GM18502 (cell line): ENCODE results near the gene ANKS1A.

Experiments used
- ATAC-seq: cut with Tn5 transposase; IDR thresholded peaks from one replicate; pipeline ENCODE4 v1.9.1; 2021; ENCODE audit warnings: mild to moderate bottlenecking; ENCODE audit not compliant: unreplicated experiment, poor library complexity

Gene ANKS1A

DNA sequence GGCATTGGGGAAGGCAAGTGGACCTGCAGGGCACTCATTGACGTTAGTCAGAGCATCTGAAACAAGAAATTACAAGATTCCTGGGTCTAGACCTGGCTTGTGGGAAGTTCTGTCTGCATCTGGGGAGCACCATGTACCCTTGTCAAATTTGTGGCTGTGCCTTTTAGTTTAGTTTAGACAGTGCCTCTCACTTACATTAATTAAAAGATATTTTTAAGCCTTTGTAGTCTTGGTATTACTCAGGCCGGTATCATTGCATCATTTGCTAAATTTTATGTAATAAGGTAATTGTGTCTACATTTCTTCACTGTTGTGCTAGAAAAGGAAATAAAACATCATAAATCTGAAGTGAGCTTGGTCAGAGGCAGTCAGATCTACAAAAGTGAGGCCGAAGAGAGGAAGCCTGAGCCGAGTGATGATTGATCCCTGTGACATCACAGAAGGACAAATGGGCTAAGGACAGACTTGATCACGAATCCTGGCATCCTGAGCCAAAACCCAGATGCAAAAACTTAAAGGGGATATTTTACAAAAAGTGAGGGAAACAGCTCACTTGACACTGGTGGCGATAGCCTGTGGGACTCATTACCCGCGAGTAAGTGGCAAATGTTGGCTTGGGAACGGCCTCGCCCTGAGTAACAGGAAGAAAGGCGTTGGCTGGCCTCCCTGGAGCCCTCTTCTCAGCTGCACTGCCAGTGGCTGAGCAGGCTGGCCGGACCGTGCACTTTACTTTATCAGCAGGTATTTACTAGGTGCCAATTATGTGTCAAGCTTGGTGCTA is 145.5 kb downstream of the ANKS1A start:
- no peak for ATAC-seq

DNA sequence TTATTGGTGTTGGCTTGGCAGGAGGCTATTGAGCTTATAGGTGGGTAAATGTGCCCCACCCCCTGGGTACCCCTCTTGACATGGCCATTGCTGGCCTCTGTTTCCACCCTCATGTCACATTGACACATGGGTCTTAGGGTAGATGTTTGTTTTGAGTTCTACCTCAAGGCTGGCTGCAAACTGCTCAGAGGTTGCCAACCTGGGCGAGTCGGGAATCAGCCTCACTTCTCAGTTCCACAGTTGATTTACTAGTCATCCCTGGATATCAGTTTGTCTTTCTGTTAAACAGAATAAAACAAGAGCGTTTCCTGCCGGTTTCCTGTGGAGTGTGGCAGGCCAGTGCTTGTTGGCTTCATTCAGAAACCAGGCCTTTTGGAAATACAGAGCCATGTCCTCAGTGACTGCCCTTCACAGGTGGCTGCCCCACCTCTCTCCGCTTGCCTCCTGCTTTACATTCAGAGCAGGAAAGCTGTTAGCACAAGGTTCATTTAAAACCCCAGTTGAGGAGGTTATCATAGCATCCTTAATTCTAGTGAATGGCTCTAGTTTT is 146.5 kb downstream of the ANKS1A start:
- ATAC-seq, result no peak

DNA sequence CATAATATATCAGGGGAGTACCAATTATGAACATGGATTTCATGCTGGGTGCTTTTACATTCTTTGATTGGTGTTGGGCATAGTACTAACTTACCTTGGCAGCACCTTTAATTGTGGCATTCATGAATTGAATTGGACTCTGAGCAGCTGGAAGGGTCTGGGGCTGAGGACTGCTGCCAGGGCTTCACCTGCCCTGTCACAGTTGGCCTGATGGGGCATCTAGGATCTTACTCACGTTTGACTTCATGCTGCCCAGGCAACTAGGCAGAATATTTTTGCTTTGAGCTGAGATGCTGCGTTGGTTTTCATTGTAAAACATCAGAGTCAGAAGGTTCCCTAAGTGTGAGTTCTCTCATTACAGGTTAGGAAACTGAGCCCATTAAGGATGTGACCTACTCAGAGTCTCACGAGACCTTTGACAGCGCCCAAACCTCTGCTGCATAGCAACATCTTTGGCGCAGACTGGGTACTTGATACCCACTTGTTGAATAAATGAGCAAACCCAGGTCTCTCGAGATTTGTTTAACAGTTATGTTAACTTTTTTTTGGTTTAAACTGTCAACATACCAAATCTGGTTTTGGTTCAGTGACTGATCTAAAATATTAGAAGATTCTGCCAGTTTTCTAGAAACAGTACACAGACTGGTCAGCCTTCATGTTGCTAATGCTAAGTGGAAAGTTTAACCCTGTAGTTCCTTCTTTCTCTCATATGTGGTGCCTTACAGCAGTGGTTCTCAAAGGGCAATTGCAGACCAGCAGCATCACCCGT is 147.2 kb downstream of the ANKS1A start:
- no peak for ATAC-seq

DNA sequence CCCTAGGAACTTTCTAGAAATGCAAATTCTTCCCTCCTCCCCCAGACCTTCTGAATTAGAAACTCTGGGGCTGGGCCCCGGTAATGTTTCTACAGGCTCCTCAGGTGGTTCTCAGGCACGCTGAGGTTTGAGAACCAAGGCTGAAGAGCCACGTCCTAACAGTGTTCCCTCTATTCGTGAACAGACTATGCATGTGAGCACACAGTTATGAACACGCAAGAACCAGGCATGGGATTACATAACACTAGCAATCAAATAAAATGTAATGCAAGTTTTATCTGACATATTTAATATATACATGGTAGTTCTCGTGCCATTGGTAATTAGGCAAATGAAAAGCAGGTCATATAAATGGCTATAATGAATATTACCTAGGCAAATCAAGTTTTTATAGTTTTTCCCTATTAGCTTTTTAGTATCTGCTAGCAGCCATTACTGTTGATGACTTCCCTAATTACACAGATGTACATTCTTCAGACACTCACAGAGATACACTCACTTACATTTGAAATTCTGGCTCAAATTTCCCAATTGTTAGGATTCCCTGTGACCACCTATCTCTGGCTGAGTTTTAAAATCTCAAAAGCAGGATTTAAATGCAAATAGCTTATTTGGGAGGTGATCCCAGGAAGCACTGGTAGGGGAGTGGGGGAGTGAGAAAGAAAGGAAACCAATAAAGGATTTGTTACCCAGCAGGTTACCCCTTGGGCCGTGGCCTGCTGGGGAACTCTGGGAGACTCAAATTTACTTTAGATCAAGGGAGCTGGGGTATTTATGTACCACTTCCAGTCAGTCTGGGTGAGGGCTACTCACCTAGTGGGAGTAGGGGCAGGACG is 148.0 kb downstream of the ANKS1A start:
- no peak for ATAC-seq

DNA sequence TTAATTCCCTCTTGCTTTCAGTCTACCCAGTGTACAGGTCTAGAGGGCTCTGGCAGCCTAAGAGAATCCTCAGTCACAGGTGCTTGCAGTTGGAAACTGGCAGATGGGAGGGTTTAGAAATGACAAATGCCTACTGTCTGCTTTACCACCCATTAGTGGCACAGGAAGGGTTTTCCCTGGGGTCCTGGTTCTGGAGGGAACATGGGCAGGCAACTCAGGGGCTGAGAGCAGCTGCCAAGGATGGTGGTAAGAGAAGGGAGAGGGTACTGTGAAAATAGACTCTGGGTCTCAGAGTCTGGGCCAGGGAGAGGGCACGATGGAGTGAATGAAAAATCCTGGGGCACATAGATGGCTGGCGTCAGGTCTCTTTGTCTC is 148.6 kb downstream of the ANKS1A start:
- no peak for ATAC-seq

DNA sequence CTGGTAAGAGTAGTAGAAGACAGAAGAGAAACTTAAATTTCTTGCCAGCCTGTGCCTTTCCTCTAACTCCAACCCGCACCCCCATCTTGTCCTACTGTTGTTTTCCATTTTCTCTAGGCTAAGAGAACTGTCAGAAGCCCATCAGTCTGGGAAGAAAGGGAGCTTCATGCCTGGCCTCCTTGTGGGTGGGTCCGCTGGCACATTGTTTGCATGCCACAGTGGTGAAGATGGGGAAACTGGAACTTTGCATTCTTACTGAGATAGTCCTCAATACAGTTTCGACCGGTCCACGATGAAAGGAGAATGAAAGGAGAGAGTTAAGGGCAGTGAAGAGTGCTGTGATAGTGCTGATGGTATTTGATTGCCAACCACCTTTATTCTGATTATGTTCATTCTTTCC is 149.0 kb downstream of the ANKS1A start:
- no peak for ATAC-seq

DNA sequence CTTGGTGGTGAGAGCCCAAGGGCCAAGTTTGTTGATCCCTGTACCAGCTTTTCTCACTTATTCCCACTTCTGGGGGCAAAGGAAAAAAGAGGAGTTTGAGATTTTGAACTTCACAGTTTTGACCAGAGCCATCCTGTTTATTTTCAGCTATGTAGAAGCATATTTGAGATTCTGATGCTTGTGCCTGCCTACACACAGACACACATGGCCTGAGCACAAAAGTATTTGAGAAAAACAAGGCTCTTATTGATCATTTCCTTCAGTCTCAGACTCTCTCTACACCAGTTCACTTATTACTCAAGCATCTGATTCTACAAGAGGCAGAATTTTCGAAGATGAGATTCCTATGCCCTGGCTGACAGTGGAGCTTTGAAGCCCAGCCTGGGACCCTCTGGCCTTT is 151.3 kb downstream of the ANKS1A start:
- ATAC-seq, result no peak

DNA sequence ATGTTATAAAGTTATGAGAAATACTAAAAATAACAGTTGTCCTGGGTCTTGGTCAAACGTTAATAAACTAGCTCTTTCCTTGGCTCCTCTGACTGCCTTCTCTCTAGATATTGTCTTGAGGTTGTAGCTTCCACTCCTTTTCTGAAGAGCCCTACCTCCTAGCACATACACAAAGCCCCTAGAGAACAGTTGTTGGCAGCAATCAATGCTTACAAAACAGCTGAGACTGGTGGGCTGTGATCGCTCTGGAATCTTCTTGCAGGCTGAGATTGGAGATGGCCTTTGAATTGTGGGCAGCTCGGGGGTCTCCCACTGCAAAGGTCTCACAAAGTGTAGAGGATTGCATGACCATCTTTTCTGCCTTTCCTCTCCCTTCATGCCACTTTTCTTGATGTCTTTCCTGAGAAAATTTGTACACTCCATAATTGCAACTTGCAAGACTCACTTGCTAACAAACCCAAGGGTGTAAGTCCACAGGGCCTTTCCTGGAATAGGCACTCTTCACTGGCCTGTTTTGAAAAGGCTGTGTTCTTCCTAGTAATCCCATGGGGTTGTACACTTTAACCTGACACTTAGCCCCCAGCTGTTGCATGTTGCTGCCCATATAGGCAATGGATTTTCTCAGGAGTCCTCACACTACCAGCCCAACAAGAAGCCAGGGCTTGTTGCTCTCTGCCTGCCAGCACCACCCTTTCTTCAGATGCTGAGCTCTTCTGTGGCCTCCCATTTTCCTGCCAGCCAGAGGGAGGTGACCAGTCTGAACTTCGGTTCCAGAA is 152.2 kb downstream of the ANKS1A start:
- no peak for ATAC-seq

DNA sequence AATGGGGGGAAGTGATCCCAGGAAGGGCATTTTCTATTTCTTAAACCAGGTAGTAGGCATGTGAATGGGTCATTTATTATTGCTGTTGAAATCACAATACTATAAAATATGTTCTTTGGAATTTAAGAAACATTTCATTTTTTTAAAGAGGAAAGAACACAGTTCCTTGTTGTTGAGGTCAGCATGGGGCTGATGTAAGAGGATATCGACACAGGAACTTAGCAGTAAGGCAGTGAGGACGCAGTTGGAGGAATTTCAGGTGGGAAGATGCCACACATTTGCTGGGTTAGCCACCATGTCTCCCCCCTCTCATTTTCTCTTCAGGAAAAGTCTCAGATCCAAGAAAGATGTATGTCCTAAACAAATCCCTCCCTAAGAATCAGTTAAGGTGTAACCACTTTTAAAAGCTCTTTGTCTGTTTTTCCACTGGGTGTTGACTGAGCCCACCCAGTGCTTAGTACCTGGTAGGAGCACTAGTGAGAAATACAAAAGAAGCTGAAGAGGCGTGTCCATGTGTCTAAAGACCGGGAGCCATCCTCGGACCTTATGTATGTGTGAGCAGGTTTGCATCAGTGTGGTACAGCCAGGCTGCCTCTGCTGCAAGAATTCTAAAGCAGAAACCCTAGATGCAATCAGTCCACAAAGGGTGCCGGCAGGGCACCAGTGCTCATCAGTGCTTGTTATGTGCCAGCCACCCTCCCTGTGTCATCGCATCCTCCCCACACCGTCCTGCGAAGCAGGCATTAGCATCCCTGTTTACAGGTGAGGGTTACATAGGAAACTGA is 153.2 kb downstream of the ANKS1A start:
- ATAC-seq, result no peak

DNA sequence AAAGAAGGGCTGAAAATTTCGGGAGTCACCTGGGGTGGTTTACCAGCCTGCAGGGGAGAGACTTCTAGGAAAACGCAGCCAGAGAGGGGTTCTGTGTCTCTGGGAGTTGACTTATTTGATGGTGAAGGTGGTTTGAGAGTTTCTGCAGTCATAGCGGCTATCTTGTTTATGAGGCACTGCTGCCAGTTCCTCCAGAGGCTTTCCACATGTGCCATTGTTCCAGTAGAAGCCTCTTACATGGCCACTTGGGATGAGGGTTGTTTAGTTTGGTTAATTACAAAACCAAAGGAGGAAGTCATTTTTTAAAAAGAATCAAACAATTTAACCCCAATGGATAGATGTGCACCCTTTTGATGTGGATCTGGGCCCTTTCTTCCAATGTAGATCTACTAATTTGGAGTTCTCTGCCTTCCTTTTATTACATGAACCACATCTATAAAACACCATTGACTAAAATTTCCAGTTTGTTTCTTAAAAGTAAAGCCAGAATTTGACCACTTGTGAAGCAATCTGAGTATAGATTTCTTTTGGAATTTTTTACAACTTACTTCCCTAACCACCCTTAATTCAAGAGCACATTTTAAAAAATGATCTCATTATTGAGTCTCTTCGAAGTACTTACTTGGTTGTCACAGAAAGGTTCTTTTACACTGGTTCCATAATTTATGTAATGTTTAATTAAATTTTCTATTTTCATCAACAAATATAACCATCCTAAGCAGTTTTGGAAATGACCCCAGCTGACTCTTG is 154.5 kb downstream of the ANKS1A start:
- no peak for ATAC-seq

DNA sequence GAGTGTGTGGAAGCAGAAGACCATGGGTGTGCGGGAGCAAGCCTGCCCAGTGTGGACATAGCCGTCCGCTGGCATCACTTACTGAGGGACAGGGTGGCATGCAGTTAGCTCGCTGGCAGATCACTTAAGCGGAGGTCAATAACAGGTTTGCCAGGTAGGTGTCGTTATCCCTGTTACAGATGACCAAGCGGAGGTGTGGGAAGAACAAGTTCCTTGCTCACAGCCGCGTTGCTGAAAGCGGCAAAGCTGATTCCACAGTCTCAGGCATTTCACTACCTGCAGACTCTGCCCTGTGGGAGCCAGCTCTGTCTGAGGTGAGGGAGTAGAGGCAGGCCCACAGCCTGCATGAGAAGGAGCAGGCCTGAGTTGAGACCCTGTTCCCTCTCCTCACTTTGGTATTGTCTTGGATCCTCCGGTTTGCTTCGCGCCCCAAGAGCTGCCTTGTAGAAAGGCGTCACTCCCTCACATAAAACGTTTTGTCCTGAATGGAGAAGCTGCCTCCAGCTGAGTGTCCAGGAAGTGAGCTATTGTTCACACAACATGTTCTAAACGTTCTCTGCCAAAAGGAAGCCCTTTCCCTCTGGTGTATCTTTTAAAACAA is 155.2 kb downstream of the ANKS1A start:
- ATAC-seq, result no peak

DNA sequence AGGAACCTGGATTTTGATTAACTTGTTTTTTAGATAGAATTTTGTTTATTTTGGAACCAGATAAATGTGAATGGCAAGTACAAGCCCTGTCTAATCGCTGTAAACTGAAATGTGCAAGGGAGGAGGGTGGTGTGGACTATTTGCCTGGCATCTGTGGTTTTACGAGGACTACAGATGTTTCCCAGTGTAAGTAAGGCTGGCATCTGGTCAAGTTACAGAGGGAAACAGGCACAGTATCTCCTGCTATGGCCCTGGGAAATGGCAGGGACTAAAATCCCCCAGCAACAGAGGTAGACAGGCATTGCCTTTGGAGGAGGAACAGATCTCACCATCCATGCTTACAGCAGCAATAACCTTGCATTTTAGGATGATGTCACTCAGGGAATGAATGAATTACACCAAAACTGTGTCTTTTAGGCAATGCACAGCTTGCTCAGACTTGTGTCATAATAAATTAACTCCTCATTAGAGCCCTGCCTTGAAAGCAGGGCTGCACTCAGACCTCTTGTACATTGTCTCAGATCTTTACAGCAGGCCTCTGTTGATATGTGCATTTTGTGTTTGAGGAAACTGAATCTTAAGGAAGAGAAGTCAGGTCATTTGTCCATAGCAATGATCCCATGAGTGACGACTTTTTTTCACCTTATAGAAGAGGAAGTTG is 155.8 kb downstream of the ANKS1A start:
- no peak for ATAC-seq

DNA sequence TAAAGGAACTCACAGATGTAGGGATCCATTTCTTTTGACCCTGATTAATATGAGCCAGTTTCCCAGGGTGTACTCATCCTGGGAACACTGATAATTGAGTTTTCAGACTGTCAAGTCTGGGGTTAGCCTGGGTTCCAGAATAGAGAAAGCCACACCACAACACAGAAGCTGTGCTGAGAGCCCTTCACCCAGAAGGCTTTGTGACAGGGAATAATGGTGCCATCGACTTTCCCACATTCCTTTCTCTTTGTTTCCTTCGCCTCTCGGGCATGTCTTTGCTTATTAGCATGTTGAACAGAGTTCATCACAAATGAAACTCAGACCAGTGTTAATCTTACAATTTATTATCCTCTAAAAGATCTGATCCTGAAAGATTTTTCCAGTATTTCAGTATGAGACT is 157.0 kb downstream of the ANKS1A start:
- no peak for ATAC-seq

DNA sequence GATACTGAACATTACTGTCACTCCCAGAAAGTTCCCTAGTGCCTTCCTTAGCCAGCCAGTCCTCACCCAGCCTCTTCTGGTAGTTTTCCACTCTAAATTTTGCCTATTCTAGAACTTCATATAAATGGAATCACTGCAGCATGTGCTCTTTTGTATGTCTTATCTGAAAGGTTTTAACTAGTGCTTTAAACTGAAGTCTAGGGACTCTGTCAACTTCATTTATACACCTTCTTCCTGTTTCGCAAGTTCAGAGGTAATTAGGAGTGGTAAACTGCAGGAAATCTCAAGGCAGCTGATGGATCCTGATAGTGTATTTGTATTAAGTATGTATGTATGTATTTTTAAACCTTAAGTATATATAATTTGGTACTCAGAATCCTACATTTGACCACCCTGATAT is 157.8 kb downstream of the ANKS1A start:
- no peak for ATAC-seq

DNA sequence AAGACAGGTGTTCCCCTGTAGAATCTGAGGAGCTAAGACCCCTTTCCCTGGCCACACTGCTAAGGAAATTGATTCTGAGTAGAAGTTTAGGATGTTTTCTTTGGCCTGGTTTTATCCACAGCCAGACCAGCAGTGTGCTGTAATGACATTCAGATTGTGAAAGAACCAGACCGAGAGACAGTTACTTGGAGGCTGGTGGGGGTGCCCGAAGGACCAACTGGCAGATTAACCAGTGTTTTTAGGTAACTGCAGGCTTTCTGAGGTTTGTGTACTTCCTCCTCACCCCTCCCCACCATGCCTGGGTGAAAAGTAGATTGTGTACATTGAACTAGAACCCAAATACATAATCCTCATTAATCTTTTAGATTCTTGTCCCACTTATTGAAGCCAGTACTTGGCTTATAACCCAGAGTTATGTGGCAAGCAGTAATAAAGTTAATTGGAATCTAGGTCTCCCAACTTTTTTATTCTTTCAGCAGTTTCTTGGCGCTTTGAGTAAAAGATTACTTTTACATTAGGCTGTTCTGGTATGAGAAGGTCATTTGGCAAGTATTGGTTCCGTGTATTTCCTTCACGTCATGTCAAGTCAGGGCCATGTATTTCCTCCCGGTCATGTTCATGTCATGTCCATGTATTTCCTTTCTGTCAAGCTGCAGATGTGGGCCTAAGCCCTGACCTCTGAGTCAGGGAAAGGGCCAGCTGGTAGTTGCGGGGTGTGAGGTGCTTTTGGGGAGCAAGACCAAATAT is 158.4 kb downstream of the ANKS1A start:
- no peak for ATAC-seq

DNA sequence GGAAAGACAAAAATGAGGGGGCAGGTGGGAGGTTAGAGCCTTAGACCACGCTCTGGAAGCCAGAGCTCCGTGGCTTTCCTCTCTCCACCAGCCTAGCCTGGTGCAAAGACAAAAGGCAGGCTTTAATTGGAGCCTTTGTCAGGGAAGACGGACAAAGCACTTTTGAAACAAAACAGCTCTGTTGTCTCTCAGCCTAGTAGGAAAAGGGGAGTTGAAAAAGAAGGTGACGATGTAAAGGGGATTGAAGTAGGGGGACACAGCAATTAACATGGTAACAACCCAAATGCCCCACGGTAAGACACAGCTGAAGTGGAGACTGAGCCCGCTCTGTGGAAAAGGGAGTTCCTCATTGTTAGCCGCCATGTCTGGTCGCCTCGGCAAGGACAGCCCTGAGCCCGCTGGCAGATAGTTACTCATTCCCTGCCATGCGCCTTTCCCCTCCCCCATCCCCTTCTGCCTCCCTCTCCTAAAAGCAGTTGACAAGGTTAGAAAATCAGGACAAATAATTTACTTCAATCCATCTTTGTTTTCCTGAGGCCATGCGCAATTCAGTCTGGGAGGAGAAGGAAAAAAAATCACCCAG is 159.1 kb downstream of the ANKS1A start:
- ATAC-seq, result no peak
